Stomach (tissue), 9 donors: ENCODE measurements around the gene UBALD1. TPM values are rescaled to one million over a fixed set of nuclear protein-coding genes. Genes with fewer than 3 reads are reported as not detected.

Experiments used
- DNase-seq, 2 donors: peaks; one replicate each; pipeline versions ENCODE4 v3.0.0 to v3.0.0-alpha.2; 2013 to 2019
- H3K27ac ChIP-seq, 5 donors: fragments of 200-600 bp in 4 of 5; sonication (generic) in 4 of 5; one replicate each; pipeline ENCODE4 v1.5.1; 2013 to 2019; ENCODE audit warnings: mild to moderate bottlenecking in 1 of 5, moderate library complexity in 1 of 5
- H3K27me3 ChIP-seq, 3 donors: fragments of 200-600 bp; sonication (generic); one replicate each; pipeline ENCODE4 v1.5.1; 2017 to 2019; ENCODE audit warnings: mixed run types in 1 of 3
- H3K36me3 ChIP-seq, 4 donors: fragments of 200-600 bp; sonication (generic); 1 replicate in 3 of 4; 2 replicates in 1 of 4; pipeline ENCODE4 v1.5.1; 2016 to 2019
- H3K4me1 ChIP-seq, 4 donors: fragments of 200-600 bp; sonication (generic); one replicate each; pipeline ENCODE4 v1.5.1; 2016 to 2019
- H3K4me3 ChIP-seq, 4 donors: fragments of 200-600 bp; sonication (generic) in 3 of 4; one replicate each; pipeline ENCODE4 v1.5.1; 2016 to 2019; ENCODE audit warnings: mild to moderate bottlenecking in 1 of 4
- H3K9me3 ChIP-seq, 4 donors: fragments of 200-600 bp; sonication (generic); one replicate each; pipeline ENCODE4 v1.5.1; 2016 to 2019
- CTCF ChIP-seq, 7 experiments: fragments of 450-650 bp in 4 of 7; fragments of 200-600 bp in 3 of 7; sonication (generic) in 3 of 7; IDR thresholded peaks; one replicate each; pipeline ENCODE4 v1.5.1; 2016 to 2019; ENCODE audit warnings: antibody characterized with exemption in 7 of 7, control low read depth in 2 of 7, mild to moderate bottlenecking in 1 of 7
- EP300 ChIP-seq: sonication (generic); formaldehyde crosslinking; IDR thresholded peaks from one replicate; pipeline ENCODE4 v1.6.1; 2017; ENCODE audit warnings: antibody characterized with exemption
- POLR2A ChIP-seq, 4 donors: fragments of 450-650 bp; IDR thresholded peaks; one replicate each; pipeline ENCODE4 v1.6.1; 2016; ENCODE audit warnings: antibody characterized with exemption in 4 of 4, control low read depth in 2 of 4, mild to moderate bottlenecking in 1 of 4, moderate library complexity in 1 of 4
- POLR2AphosphoS5 ChIP-seq, 3 donors: sonication (generic); formaldehyde crosslinking; IDR thresholded peaks; one replicate each; pipeline ENCODE4 v1.6.1; 2016; ENCODE audit warnings: antibody characterized with exemption in 3 of 3
- WGBS, 5 donors: extraction: QIAGEN DNeasy Blood & Tissue Kit in 3 of 5; methylation state at CpG; one replicate each; pipeline versions ENCODE4 v1.1.5 to v1.1.7; 2013 to 2018; 5-methylcytosine and 5-hydroxymethylcytosine counted together
- intact Hi-C: fragments of 100-400 bp; cut with DNase I; formaldehyde crosslinking; loops from one replicate; pipeline ENCODE4 v1.15.1; 2023; ENCODE audit warnings: low total_unique reads
- polyA plus RNA-seq, 3 donors: library from polyadenylated mRNA; stranded (reverse); fragments of 200-250 nt; gene quantifications; one replicate each; pipeline ENCODE4 v1.2.3, GENCODE V29; 2013
- total RNA-seq, 5 donors: library from RNA; depleted of rRNA; stranded (reverse); fragments of >200 nt; gene quantifications; one replicate each; pipeline versions ENCODE4 v1.1.0 to v1.2.3, GENCODE V29; 2014 to 2016
- donor health status: healthy with polysubstance abuse.
- donor health status: Bipolar disorder and iron deficiency.
- donor health status: healthy.

Gene UBALD1
- total and polyA plus RNA-seq, 8 donors: 0.58 to 77.2 (median 24.1) TPM

GRCh38 chr16:4613636-4614570 is 785 bp downstream of the UBALD1 start:
- intact Hi-C loops: no loop called here
- Histone ChIP-seq H3K36me3 (peaks cover 8 to 21% (median 17%) of the 10 kb centered on the region in 4 donors), H3K4me3 (peak overlapping the region; percentile 92 to 100 (median 96)), H3K9me3 (no peaks in the 10 kb centered on the region), H3K27ac (peak overlapping the region; percentile 86 to 99 (median 99)), H3K27me3 (no peaks in the 10 kb centered on the region), H3K4me1 (peaks cover 56 to 86% (median 74%) of the 10 kb centered on the region in 4 donors)
- WGBS, 5 donors: 1 to 7% (median 1%) methylated on average over 14 to 91 of the region's 92 CpGs
- TF ChIP-seq POLR2AphosphoS5 (IDR thresholded peaks at IDR 0.05): no peak
- TF ChIP-seq CTCF (IDR thresholded peaks at IDR 0.05): no peak
- no peak for TF ChIP-seq EP300
- no peak for TF ChIP-seq POLR2A (IDR thresholded peaks at IDR 0.05)
- peak in 1 of 2 donors; percentile 79 for DNase-seq

- Histone ChIP-seq H3K4me3 (peak overlapping the region; percentile 92 to 100 (median 96)), H3K36me3 (peaks cover 16 to 29% (median 25%) of the 10 kb centered on the region in 4 donors), H3K4me1 (peaks cover 55 to 78% (median 66%) of the 10 kb centered on the region in 4 donors), H3K27ac (peak overlapping the region in 4 of 5 donors; percentile 98 to 99 (median 99)), H3K27me3 (no peaks in the 10 kb centered on the region), H3K9me3 (no peaks in the 10 kb centered on the region)
- 22 to 45% (median 32%) methylated on average over 6 to 14 of the region's 14 CpGs for WGBS, 5 donors
- DNase-seq: peak in 1 of 2 donors; percentile 57
- intact Hi-C loops: no loop called here
- TF ChIP-seq POLR2AphosphoS5 (IDR thresholded peaks at IDR 0.05) (no peak), EP300 (no peak), POLR2A (IDR thresholded peaks at IDR 0.05) (no peak), CTCF (IDR thresholded peaks at IDR 0.05) (no peak)
Measured at GRCh38 chr16:4612977-4613635, 1.6 kb downstream of the UBALD1 start.

DNA sequence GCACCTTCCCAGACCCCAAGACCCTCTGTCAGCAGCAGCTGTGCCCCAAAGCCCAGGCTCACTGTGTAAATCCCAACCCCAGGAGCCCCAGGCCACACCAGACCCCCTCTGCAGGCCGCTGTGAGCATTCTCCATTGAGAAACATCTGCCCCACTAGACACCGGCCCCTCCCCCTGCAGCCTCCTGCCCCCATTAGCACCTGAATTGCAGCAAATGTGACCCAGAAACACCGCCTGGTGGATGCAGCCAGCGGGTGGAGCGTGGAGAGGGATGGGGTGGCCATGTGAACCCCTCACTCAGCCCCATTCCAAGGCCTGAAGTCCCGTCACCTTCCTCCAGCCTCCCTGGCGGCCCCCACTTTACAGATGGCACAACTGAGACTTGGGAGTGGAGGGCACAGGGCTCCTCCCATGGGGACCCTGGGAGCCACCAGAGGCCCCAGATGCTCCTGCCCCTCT is 2.2 kb downstream of the UBALD1 start:
- H3K27me3 ChIP-seq: no peaks in the 10 kb centered on the region
- no peaks in the 10 kb centered on the region for H3K9me3 ChIP-seq
- TF ChIP-seq POLR2AphosphoS5 (IDR thresholded peaks at IDR 0.05) (no peak), CTCF (IDR thresholded peaks at IDR 0.05) (no peak), POLR2A (IDR thresholded peaks at IDR 0.05) (no peak), EP300 (no peak)
- 84 to 95% (median 88%) methylated on average over 7 of the region's 7 CpGs for WGBS, 5 donors
- H3K4me1 ChIP-seq: peaks cover 49 to 72% (median 60%) of the 10 kb centered on the region in 4 donors
- peak overlapping the region; percentile 92 to 100 (median 96) for H3K4me3 ChIP-seq
- DNase-seq: no peak
- intact Hi-C loops: no loop called here
- H3K27ac ChIP-seq: peak overlapping the region in 1 of 5 donors; percentile 99
- H3K36me3 ChIP-seq: peaks cover 21 to 35% (median 31%) of the 10 kb centered on the region in 4 donors

DNA sequence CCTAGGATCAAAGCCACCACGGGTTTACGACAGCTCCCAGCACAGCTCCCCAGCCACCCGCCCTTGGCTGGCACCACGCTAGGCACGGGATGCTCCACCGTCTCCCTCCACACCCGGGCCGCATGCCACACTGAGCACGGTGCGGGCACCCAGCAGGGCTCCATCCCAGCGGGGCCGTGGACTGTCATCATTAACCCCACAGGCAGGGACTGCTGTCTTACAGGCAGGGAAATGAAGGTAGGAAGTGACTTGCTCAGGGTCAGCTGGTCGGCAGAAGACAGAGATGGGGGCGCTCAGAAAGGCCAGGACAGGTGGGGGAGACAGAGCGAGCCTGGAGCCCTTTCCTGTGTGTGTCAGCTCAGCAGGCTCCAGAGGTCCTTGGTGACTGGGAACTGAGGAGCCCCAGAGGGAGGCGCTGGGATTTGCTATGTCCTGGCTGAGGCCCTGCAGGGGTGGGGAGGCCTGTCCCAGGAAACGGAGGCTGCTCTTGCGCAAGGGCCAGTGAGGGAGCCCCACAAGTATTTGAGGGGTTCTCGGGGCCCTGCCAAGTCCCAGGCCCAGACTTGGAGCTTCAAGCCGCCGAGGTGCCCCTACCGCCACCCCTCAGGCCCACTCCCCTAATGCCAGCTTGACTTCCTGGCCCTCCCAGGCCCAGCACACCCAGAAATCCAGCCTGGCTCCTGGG is 3.2 kb downstream of the UBALD1 start:
- no peaks in the 10 kb centered on the region for H3K9me3 ChIP-seq
- TF ChIP-seq CTCF (IDR thresholded peaks at IDR 0.05): no peak
- TF ChIP-seq POLR2AphosphoS5 (IDR thresholded peaks at IDR 0.05): no peak
- TF ChIP-seq POLR2A (IDR thresholded peaks at IDR 0.05): no peak
- no peak for TF ChIP-seq EP300
- 81 to 88% (median 83%) methylated on average over 17 to 22 of the region's 22 CpGs for WGBS, 5 donors
- intact Hi-C loops: no loop called here
- peaks cover 44 to 65% (median 52%) of the 10 kb centered on the region in 4 donors for H3K4me1 ChIP-seq
- H3K27ac ChIP-seq: peak overlapping the region in 3 of 5 donors; percentile 4 to 99 (median 27)
- DNase-seq: no peak
- H3K27me3 ChIP-seq: no peaks in the 10 kb centered on the region
- H3K36me3 ChIP-seq: peaks cover 22 to 41% (median 38%) of the 10 kb centered on the region in 4 donors
- H3K4me3 ChIP-seq: peak overlapping the region in 1 of 4 donors; percentile 0
